A673 (cell line): Measurements from ENCODE around the gene KRTAP5-7.

ENCODE experiments used
- CTCF ChIP-seq: fragments of 300-800, 200-600 bp; sonication (generic); conservative IDR thresholded peaks from 2 replicates; pipeline ENCODE4 v1.5.1; 2017; ENCODE audit warnings: low read depth, mild to moderate bottlenecking, antibody characterized with exemption, low read length, moderate library complexity, mixed read lengths
- EZH2 ChIP-seq: fragments of 200-600 bp; sonication (generic); IDR thresholded peaks from 2 replicates; pipeline ENCODE4 v1.6.1; 2017; ENCODE audit warnings: borderline replicate concordance, low read depth, mild to moderate bottlenecking, mixed read lengths, antibody characterized with exemption, low read length; ENCODE audit not compliant: poor library complexity, severe bottlenecking

GRCh38 chr11:71489311-71490043 lies 37.6 kb upstream of the KRTAP5-7 start:
- no peak for TF ChIP-seq EZH2
- TF ChIP-seq CTCF: no peak
